Measurements from ENCODE around the gene PTPRO.

The PTPRO gene

GRCh38 chr12:15458008-15458407, 135.7 kb downstream of the PTPRO start:
- no peak for DNase-seq

DNA sequence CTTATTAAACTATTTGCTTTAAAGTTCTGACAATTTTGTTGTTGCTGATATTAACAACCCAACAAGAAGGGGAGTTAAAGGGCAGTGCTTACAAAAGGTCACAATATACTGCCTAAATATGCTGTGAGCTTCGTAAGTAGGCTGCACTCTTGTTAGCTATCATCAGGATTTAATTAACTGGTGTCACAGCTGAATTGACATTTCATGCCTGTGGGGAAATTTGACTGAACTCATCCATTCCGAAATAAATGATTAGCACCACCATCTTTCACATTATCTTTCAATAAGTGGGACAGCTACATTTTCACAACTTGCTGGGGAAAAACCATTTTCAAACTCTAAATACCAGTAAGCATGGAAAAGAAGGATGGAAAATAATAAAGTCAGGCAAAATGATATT, 146.6 kb downstream of the PTPRO start:
- DNase-seq = no peak

DNA sequence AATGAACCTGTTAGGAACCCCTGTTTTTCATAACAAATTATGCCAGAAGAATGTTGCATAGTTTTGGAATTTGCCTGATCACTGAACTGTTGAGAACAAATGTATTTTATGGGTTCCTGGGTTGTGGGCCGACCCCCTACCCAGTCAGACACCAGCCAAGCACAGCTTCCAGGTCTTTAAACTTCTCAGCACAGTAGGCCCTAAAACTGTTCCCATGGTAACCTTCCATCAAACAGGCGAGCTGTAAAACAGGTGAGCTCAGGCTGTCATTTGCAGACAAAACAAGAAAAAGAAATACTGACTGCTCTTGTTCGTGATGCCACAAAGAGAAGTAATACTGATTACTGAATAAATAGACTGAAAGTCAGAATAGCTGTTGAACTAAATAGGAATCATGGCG, 147.0 kb downstream of the PTPRO start:
- DNase-seq = no peak

DNA sequence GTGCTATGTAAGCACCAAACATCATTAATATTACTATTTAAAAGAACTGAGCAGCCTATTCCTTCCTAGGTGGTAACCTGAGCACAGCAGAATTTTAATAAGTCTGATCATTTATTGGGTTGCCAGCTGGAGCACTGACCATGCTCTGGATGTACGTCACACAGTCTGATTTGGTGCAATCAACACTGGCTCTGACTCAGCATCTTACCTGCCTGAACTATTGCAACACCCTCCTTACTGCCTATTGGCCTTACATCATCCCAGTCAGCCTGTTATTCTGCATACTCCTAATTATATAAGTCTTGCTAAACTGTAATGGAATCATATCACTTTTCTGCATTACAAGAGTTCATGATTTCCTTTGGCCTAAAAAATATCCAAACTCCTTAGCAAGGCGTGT, 149.7 kb downstream of the PTPRO start:
- no peak for DNase-seq

DNA sequence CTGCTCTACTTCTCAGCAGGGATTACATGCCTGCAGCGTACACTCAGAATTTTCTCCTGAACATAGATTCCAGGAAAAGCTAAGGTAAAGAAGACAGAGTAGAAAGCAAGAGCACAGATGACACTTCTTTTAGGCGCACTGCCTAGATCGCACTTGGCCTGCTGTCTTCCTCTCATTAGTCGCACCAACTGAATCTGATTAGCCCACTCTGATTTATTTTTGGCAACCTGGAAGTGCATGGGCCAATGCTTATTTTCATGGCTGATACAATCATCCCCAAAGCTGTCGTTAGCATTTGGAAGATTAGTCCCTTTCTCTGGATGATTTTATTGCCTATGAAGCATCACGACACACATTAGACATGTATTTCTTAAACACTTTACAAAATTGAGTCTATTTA, 152.5 kb downstream of the PTPRO start:
- no peak for DNase-seq

- no peak for DNase-seq
These were observed 155.5 kb downstream of the PTPRO start for GRCh38 chr12:15477761-15478160.

GRCh38 chr12:15481846-15482245, 159.5 kb downstream of the PTPRO start:
- DNase-seq = no peak

GRCh38 chr12:15485466-15485865, 163.2 kb downstream of the PTPRO start:
- DNase-seq = no peak

- no peak for DNase-seq
These were observed 164.6 kb downstream of the PTPRO start for GRCh38 chr12:15486859-15487258.

DNA sequence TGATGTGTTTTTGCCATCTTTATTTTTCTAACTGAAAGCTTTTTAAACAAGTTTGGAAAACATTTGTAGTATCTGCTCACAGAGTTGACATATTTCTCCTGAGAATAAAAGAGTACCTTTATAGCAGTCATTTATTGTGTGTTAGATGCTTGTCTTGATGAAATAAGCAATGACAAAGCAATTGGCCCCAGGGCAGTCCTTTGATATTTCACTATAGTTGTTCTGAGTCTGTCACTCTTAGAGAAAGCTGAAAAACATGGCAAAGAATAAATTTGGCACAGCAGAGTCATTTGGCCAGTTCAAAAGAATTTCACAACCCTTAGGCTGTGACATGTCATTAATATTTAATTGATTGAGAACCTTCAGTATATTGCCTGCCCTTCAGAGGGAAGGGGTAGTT, 166.2 kb downstream of the PTPRO start:
- DNase-seq = no peak

- no peak for DNase-seq
These were observed 172.2 kb downstream of the PTPRO start for GRCh38 chr12:15494329-15495046.

- no peak for DNase-seq
These were observed 173.4 kb downstream of the PTPRO start for GRCh38 chr12:15495746-15496145.

GRCh38 chr12:15496738-15497137, 174.4 kb downstream of the PTPRO start:
- no peak for DNase-seq

GRCh38 chr12:15497671-15498292, 175.5 kb downstream of the PTPRO start:
- DNase-seq = no peak

DNA sequence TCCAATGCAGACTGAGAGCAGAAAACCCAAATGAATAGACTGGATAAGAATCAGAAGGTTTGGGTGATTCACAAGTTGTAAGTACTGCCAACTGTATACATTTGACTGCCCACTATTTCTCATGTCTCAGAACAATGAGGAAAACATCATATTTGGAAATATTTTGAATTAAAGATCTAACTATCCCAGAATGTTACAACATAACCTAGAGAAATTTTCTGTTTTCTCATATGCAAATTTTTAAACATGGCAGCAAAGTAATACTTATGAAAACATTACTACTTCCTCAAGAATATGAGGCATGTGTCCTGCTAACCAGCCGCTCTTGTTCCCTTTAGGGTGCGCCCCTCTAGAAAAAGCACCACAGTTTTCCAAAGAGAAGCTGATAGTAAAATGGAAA, 179.9 kb downstream of the PTPRO start:
- no peak for DNase-seq

GRCh38 chr12:15505616-15506015, 183.3 kb downstream of the PTPRO start:
- DNase-seq = no peak

- no peak for DNase-seq
These were observed 192.7 kb downstream of the PTPRO start for GRCh38 chr12:15515010-15515409.

- DNase-seq = no peak
These were observed 197.8 kb downstream of the PTPRO start for GRCh38 chr12:15520083-15520482.

DNA sequence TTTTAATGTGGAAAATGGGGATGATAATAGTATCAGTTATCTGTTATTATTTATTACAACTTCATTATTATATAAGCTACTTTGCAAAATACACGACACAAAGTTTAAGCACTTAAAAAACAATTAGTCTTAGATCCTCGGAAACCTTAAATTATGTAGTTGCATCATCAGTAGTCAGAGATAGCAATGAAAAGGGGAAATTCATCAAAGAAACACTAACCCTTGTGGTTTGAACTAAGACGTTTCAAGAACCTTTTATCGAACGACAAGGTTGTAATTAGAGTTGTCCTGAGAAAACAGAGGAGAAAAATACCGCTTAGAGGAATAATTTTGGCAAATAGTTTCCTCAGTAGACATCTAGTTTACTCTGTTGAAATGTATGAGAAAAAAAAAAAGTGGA, 198.5 kb downstream of the PTPRO start:
- DNase-seq = no peak

GRCh38 chr12:15522574-15523187, 200.4 kb downstream of the PTPRO start:
- DNase-seq = peak; percentile 31

DNA sequence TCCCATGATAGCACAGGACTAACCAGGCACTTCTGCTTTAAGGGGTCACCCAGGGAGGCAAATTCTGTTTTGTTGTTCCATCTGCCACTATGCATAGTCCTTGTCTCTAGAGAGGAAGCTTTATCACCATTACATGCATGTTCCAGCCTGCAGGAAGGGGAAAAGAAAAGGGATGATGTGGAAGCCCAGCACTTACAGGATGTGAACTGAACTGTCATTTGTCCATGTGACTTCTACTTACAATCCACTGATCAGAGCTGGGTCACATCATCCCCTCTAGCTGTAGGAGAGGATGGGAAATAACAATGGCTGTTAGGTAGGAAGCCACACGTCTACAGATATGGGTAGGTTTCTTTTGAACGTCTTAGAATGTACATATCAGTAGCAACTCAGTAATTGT, 203.1 kb downstream of the PTPRO start:
- no peak for DNase-seq

DNA sequence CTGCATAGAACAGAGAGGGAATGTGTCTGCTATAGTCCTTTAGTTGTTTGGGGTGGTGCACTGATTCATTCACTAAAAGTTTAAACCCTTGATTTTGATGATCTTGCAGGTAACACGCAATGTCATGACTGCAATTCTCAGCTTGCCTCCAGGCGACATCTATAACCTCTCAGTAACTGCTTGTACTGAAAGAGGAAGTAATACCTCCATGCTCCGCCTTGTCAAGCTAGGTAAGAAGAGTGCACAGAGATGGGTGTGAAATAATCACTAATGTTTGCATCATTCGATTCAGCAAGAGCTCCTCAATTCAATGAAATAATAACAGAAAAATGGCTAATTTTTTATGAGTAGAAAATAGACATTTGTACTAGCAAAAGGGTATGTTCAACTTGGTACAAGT, 203.7 kb downstream of the PTPRO start:
- DNase-seq = no peak

DNA sequence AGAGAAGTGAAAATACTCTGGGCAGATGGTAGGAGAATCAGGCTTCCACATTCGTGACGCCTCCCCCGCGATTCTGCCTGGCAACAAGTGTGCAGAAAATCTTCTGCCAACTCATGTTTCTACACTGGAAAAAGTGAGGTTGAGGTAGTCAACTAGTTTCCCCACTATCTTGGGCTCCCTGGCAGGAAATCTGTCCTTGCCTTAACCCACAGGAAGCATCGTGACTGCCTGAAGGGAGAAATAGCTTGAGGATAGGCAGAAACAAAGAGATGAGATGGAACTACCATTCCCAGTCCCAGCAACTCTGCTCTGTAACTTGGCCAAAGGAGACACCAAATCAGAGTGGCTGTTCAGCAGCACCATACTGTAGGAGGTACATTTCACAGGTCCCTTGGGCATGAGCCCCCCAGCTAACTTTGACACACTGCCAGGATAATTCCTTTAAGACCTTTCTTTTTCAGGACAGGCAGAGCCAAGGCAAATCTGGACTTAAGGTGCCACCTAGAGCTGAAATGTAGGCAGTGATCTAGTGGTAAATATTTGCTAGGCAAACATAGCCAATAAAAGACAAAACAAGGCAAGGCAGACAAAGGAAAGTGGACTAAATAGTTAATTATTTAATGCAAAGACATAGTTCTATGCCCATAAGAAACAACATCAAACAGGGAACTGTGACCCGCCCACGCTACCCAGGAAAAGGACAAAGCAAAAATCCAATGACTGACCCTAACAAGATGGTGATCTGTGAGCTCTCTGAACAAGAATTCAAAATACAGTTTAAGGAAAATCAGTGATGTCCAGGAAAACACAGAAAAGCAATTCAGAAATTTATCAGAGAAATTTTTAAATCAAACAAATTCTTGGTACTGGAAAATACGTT, 205.1 kb downstream of the PTPRO start:
- DNase-seq = no peak

DNA sequence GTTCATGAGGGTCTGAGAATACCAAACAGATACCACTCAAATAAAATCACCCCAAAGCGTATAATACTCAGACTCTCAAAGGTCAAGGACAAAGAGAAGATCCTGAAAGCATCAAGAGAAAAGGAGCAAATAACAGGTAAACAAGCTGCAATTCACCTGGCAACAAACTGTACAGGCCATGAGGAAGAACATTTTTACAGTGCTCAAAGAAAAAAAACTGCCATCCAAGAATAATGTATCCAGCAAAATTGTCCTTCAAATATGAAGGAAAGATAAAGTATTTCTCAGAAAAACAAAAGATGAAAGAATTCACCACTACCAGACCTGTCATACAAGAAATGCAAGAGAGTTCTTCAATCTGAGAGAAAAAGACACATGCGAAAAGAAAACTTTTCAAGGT, 206.4 kb downstream of the PTPRO start:
- DNase-seq = no peak
